Measurements from ENCODE around the gene POLE4.

- TF ChIP-seq SIN3A (IDR thresholded peaks at IDR 0.05; ENCODE audit: borderline replicate concordance, low read depth, low read length) (no peak), YY1 (IDR thresholded peaks at IDR 0.05; ENCODE audit: low read depth) (no peak), POLR2AphosphoS5 (IDR thresholded peaks at IDR 0.05; ENCODE audit: low read depth, low read length) (no peak), TAF1 (IDR thresholded peaks at IDR 0.05; ENCODE audit: borderline replicate concordance, low read depth, low read length) (no peak), RFX5 (IDR thresholded peaks at IDR 0.05; ENCODE audit: low read length) (no peak), REST (IDR thresholded peaks at IDR 0.05; ENCODE audit: low read depth, low read length) (no peak), EZH2phosphoT487 (IDR thresholded peaks at IDR 0.05; ENCODE audit: borderline replicate concordance, low read depth) (no peak), FOXM1 (IDR thresholded peaks at IDR 0.05; ENCODE audit: low read depth) (no peak), PBX3 (IDR thresholded peaks at IDR 0.05) (no peak), FOSL2 (IDR thresholded peaks at IDR 0.05; ENCODE audit: borderline replicate concordance, low read depth) (no peak), MXI1 (IDR thresholded peaks at IDR 0.05; ENCODE audit: low read depth, low read length) (no peak)
- TF ChIP-seq, protein P1, sequence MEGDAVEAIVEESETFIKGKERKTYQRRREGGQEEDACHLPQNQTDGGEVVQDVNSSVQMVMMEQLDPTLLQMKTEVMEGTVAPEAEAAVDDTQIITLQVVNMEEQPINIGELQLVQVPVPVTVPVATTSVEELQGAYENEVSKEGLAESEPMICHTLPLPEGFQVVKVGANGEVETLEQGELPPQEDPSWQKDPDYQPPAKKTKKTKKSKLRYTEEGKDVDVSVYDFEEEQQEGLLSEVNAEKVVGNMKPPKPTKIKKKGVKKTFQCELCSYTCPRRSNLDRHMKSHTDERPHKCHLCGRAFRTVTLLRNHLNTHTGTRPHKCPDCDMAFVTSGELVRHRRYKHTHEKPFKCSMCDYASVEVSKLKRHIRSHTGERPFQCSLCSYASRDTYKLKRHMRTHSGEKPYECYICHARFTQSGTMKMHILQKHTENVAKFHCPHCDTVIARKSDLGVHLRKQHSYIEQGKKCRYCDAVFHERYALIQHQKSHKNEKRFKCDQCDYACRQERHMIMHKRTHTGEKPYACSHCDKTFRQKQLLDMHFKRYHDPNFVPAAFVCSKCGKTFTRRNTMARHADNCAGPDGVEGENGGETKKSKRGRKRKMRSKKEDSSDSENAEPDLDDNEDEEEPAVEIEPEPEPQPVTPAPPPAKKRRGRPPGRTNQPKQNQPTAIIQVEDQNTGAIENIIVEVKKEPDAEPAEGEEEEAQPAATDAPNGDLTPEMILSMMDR (IDR thresholded peaks at IDR 0.05): no peak
Observed at GRCh38 chr2:74937221-74937880, 21.1 kb upstream of the POLE4 start.
